Measurements from ENCODE around the gene POLR3A. TPM values are rescaled to one million over a fixed set of nuclear protein-coding genes. Genes with fewer than 3 reads are reported as not detected.

Gene POLR3A
- total and polyA plus RNA-seq, 4 experiments from 2014 or later: 4.5 to 17.6 (median 13.3) TPM

DNA sequence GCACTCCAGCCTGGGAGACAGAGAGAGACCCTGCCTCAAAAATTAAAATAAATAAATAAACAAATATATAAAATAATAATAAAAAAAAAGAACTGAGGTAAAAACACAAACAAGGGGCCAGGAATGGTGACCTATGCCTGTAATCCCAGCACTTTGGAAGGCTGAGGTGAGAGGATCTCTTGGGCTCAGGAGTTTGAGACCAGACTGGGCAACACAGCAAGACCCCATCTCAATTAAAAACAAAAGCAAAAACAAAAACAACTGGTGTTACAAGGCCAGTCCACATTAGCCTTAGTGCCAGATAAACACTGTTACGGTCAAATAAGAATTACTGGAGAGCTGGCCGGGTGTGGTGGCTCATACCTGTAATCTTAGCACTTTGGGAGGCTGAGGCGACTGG lies 5.6 kb downstream of the POLR3A start:
- Histone ChIP-seq H3K9me3 (ENCODE audit: control insufficient read depth in 1 of 2, low read length in 2 of 2) (no peaks in the 10 kb centered on the region), H3K27ac (ENCODE audit: low read depth, low read length) (no peak overlapping the region), H3K4me3 (ENCODE audit: low read length in 2 of 2) (no peak overlapping the region), H3K4me1 (ENCODE audit: insufficient read depth, low read length) (peaks cover 18% of the 10 kb centered on the region), H3K36me3 (ENCODE audit: insufficient read depth, low read length) (peaks cover 56% of the 10 kb centered on the region), H3K27me3 (ENCODE audit: insufficient read depth, low read length) (no peaks in the 10 kb centered on the region)
- no peak overlapping the region for H3K4me3 Mint-ChIP-seq
- H3K27ac Mint-ChIP-seq: no peak overlapping the region
- DNase-seq: no peak
- peaks cover 56 to 69% of the 10 kb centered on the region in 2 donors for H3K36me3 Mint-ChIP-seq
- H3K4me1 Mint-ChIP-seq: peaks cover 13 to 22% (median 18%) of the 10 kb centered on the region in 4 donors
- ChIA-PET CTCF (ENCODE audit: partially characterized antibody) (interaction anchor here (0.7 to 1.2 kb wide), 3 partner anchors 13 to 1235 kb away, joined by 3 to 6 read pairs (median 3); no protein-coding TSS in a partner anchor), POLR2A (ENCODE audit: partially characterized antibody) (no interaction called here)
- intact Hi-C loops (cut with micrococcal nuclease): no loop called here
- H3K27me3 Mint-ChIP-seq: no peaks in the 10 kb centered on the region
- H3K9me3 Mint-ChIP-seq: no peaks in the 10 kb centered on the region

DNA sequence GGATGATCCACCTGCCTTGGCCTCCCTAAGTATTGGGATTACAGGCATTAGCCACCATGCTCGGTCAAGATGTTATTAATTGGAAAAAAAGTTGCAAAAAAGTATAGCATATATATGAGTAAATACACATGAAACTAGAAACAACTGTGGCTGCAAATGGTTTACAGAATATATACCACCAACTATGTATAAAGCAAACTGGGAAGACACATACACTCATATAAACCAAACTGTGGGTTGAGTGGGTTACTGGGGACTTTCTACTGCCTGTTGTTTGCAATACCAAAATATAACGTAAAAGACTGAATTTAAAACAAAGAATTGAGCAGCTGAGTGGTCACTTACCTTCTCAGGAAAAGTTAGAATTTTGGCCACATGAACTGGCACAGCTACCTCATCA lies 8.1 kb downstream of the POLR3A start:
- H3K4me3 Mint-ChIP-seq: no peak overlapping the region
- ChIA-PET CTCF (ENCODE audit: partially characterized antibody) (interaction anchor here (1.8 kb wide), 1 partner anchor 26 kb away, joined by 7 read pairs; no protein-coding TSS in a partner anchor), POLR2A (ENCODE audit: partially characterized antibody) (interaction anchor here (1.2 kb wide), 1 partner anchor 8 kb away, joined by 3 read pairs; the partner anchor contains the start of gene POLR3A)
- no peak overlapping the region for H3K27ac Mint-ChIP-seq
- H3K4me3 ChIP-seq (ENCODE audit: low read length in 2 of 2): no peak overlapping the region
- peaks cover 0 to under 1% (median 0%) of the 10 kb centered on the region in 4 donors for H3K4me1 Mint-ChIP-seq
- no peak overlapping the region for H3K27ac ChIP-seq (ENCODE audit: low read depth, low read length)
- H3K36me3 Mint-ChIP-seq: peaks cover 58 to 74% of the 10 kb centered on the region in 2 donors
- H3K27me3 ChIP-seq (ENCODE audit: insufficient read depth, low read length): no peaks in the 10 kb centered on the region
- no peaks in the 10 kb centered on the region for H3K4me1 ChIP-seq (ENCODE audit: insufficient read depth, low read length)
- H3K27me3 Mint-ChIP-seq: no peaks in the 10 kb centered on the region
- no peaks in the 10 kb centered on the region for H3K9me3 ChIP-seq (ENCODE audit: control insufficient read depth in 1 of 2, low read length in 2 of 2)
- intact Hi-C loops (cut with micrococcal nuclease): no loop called here
- H3K9me3 Mint-ChIP-seq: no peaks in the 10 kb centered on the region
- no peak for DNase-seq
- peaks cover 75% of the 10 kb centered on the region for H3K36me3 ChIP-seq (ENCODE audit: insufficient read depth, low read length)

DNA sequence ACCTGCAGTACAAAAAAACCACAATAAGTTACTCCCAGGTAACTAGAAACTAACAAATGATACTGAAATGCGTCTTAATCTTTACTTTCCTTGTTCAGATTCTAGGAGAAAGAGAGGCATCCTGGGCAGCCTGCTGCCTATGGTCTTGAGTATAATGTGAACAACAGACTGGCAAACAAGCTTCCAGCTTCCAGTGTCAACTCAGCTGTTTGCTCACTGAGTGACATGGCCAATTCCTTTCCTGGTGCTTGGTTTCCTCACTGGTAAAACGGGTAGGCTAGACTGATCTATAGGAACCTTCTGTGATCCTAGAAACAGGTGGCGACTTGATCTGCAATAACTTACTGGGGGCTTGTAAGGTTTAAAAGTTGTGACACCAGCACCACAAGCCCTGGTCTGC lies 10.1 kb downstream of the POLR3A start:
- intact Hi-C loops (cut with micrococcal nuclease): no loop called here
- no peak overlapping the region for H3K4me3 Mint-ChIP-seq
- H3K36me3 Mint-ChIP-seq: peaks cover 45 to 69% of the 10 kb centered on the region in 2 donors
- H3K4me3 ChIP-seq (ENCODE audit: low read length in 2 of 2): no peak overlapping the region
- H3K9me3 Mint-ChIP-seq: no peaks in the 10 kb centered on the region
- H3K27ac Mint-ChIP-seq: no peak overlapping the region
- no peak for DNase-seq
- H3K9me3 ChIP-seq (ENCODE audit: control insufficient read depth in 1 of 2, low read length in 2 of 2): no peaks in the 10 kb centered on the region
- H3K27me3 Mint-ChIP-seq: no peaks in the 10 kb centered on the region
- H3K4me1 ChIP-seq (ENCODE audit: insufficient read depth, low read length): no peaks in the 10 kb centered on the region
- ChIA-PET POLR2A (ENCODE audit: partially characterized antibody) (interaction anchor here (0.9 kb wide), 1 partner anchor 15 kb away, joined by 3 read pairs; the partner anchor contains the start of gene RPS24), CTCF (ENCODE audit: partially characterized antibody) (interaction anchor here (0.7 kb wide), 1 partner anchor 949 kb away, joined by 3 read pairs; no protein-coding TSS in a partner anchor)
- no peaks in the 10 kb centered on the region for H3K27me3 ChIP-seq (ENCODE audit: insufficient read depth, low read length)
- peaks cover 66% of the 10 kb centered on the region for H3K36me3 ChIP-seq (ENCODE audit: insufficient read depth, low read length)
- H3K4me1 Mint-ChIP-seq: no peaks in the 10 kb centered on the region
- H3K27ac ChIP-seq (ENCODE audit: low read depth, low read length): no peak overlapping the region

- Mint-ChIP-seq H3K27me3 (no peaks in the 10 kb centered on the region), H3K9me3 (no peaks in the 10 kb centered on the region), H3K27ac (no peak overlapping the region), H3K4me1 (no peaks in the 10 kb centered on the region), H3K36me3 (peaks cover 50 to 67% of the 10 kb centered on the region in 2 donors), H3K4me3 (no peak overlapping the region)
- no peaks in the 10 kb centered on the region for H3K27me3 ChIP-seq (ENCODE audit: insufficient read depth, low read length)
- H3K36me3 ChIP-seq (ENCODE audit: insufficient read depth, low read length): peaks cover 64% of the 10 kb centered on the region
- H3K4me1 ChIP-seq (ENCODE audit: insufficient read depth, low read length): no peaks in the 10 kb centered on the region
- CTCF ChIA-PET (ENCODE audit: partially characterized antibody): interaction anchor here (1.1 to 1.5 kb wide), 3 partner anchors 12 to 29 kb away, joined by 3 to 6 read pairs (median 3); partner anchors contain the start of gene POLR3A
- H3K9me3 ChIP-seq (ENCODE audit: control insufficient read depth in 1 of 2, low read length in 2 of 2): no peaks in the 10 kb centered on the region
- H3K4me3 ChIP-seq (ENCODE audit: low read length in 2 of 2): no peak overlapping the region
- intact Hi-C loops (cut with micrococcal nuclease): no loop called here
- POLR2A ChIA-PET (ENCODE audit: partially characterized antibody): no interaction called here
- no peak overlapping the region for H3K27ac ChIP-seq (ENCODE audit: low read depth, low read length)
- no peak for DNase-seq
Observed at GRCh38 chr10:78017856-78018255, 11.5 kb downstream of the POLR3A start.

- no peaks in the 10 kb centered on the region for H3K9me3 ChIP-seq (ENCODE audit: control insufficient read depth in 1 of 2, low read length in 2 of 2)
- Mint-ChIP-seq H3K4me1 (no peaks in the 10 kb centered on the region), H3K27ac (no peak overlapping the region), H3K27me3 (no peaks in the 10 kb centered on the region), H3K36me3 (peaks cover 40 to 66% of the 10 kb centered on the region in 2 donors), H3K4me3 (no peak overlapping the region), H3K9me3 (no peaks in the 10 kb centered on the region)
- H3K27me3 ChIP-seq (ENCODE audit: insufficient read depth, low read length): no peaks in the 10 kb centered on the region
- no peak overlapping the region for H3K27ac ChIP-seq (ENCODE audit: low read depth, low read length)
- peaks cover 60% of the 10 kb centered on the region for H3K36me3 ChIP-seq (ENCODE audit: insufficient read depth, low read length)
- no peak overlapping the region for H3K4me3 ChIP-seq (ENCODE audit: low read length in 2 of 2)
- ChIA-PET POLR2A (ENCODE audit: partially characterized antibody) (no interaction called here), CTCF (ENCODE audit: partially characterized antibody) (no interaction called here)
- H3K4me1 ChIP-seq (ENCODE audit: insufficient read depth, low read length): no peaks in the 10 kb centered on the region
- intact Hi-C loops (cut with micrococcal nuclease): no loop called here
- no peak for DNase-seq
Observed at GRCh38 chr10:78015546-78015945, 13.8 kb downstream of the POLR3A start.

- H3K4me3 ChIP-seq (ENCODE audit: low read length in 2 of 2): no peak overlapping the region
- ChIA-PET POLR2A (ENCODE audit: partially characterized antibody) (no interaction called here), CTCF (ENCODE audit: partially characterized antibody) (no interaction called here)
- no peak overlapping the region for H3K27ac ChIP-seq (ENCODE audit: low read depth, low read length)
- intact Hi-C loops (cut with micrococcal nuclease): no loop called here
- no peak overlapping the region for H3K27ac Mint-ChIP-seq
- peaks cover 62% of the 10 kb centered on the region for H3K36me3 ChIP-seq (ENCODE audit: insufficient read depth, low read length)
- no peaks in the 10 kb centered on the region for H3K9me3 Mint-ChIP-seq
- DNase-seq: no peak
- peaks cover 0 to 1% (median 0%) of the 10 kb centered on the region in 4 donors for H3K4me1 Mint-ChIP-seq
- H3K4me3 Mint-ChIP-seq: no peak overlapping the region
- H3K36me3 Mint-ChIP-seq: peaks cover 48 to 72% of the 10 kb centered on the region in 2 donors
- no peaks in the 10 kb centered on the region for H3K27me3 Mint-ChIP-seq
- H3K9me3 ChIP-seq (ENCODE audit: control insufficient read depth in 1 of 2, low read length in 2 of 2): no peaks in the 10 kb centered on the region
- H3K27me3 ChIP-seq (ENCODE audit: insufficient read depth, low read length): no peaks in the 10 kb centered on the region
- no peaks in the 10 kb centered on the region for H3K4me1 ChIP-seq (ENCODE audit: insufficient read depth, low read length)
Observed at GRCh38 chr10:78013564-78013963, 15.8 kb downstream of the POLR3A start.

GRCh38 chr10:78011065-78011464 lies 18.2 kb downstream of the POLR3A start:
- ChIA-PET CTCF (ENCODE audit: partially characterized antibody) (interaction anchor here (0.9 kb wide), 1 partner anchor 1184 kb away, joined by 3 read pairs; no protein-coding TSS in a partner anchor), POLR2A (ENCODE audit: partially characterized antibody) (no interaction called here)
- H3K27me3 Mint-ChIP-seq: no peaks in the 10 kb centered on the region
- H3K4me3 Mint-ChIP-seq: no peak overlapping the region
- Histone ChIP-seq H3K9me3 (ENCODE audit: control insufficient read depth in 1 of 2, low read length in 2 of 2) (no peaks in the 10 kb centered on the region), H3K4me1 (ENCODE audit: insufficient read depth, low read length) (no peaks in the 10 kb centered on the region), H3K4me3 (ENCODE audit: low read length in 2 of 2) (no peak overlapping the region), H3K27me3 (ENCODE audit: insufficient read depth, low read length) (no peaks in the 10 kb centered on the region), H3K27ac (ENCODE audit: low read depth, low read length) (no peak overlapping the region), H3K36me3 (ENCODE audit: insufficient read depth, low read length) (peaks cover 43% of the 10 kb centered on the region)
- intact Hi-C loops (cut with micrococcal nuclease): no loop called here
- no peak for DNase-seq
- H3K27ac Mint-ChIP-seq: no peak overlapping the region
- peaks cover 0 to 1% (median 0%) of the 10 kb centered on the region in 4 donors for H3K4me1 Mint-ChIP-seq
- H3K36me3 Mint-ChIP-seq: peaks cover 53 to 77% of the 10 kb centered on the region in 2 donors
- H3K9me3 Mint-ChIP-seq: no peaks in the 10 kb centered on the region

All from CD4-positive, alpha-beta memory T cell (primary cell).